ENCODE measurements around the gene WNT9A.

The WNT9A gene

DNA sequence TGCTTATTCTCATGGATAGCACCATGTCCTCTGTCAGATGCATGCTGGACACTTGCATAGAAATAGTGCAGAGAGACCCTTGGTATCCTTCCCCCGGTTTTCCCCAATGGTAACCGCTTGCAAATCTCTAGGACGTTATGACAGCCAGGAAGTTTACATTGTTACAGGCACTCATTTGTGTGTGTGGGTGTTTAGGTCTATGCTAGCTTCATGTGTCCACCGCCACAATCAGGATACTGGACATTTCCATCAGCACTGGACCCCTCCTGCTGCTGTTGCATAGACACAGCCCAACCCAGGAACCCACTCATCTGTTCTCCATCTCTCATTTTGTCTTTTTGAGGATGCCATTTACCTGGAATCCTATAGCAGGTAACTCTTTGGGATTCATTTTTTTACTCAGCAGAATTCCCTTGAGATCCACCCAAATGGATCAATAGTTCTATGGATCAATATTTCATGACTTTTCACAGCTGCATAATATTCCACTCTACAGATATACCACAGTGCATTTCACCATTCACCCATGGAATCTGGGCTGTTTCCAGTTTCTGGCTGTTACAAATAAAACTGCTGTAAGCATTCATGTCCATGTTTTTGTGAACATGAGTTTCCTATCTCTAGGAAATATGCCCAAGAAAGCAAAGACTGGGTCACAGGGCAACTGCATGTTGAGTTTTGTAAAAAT is 6.6 kb upstream of the WNT9A start:
- DNase-seq = no peak

GRCh38 chr1:227953022-227953412 is 5.3 kb upstream of the WNT9A start:
- DNase-seq = no peak

GRCh38 chr1:227952374-227953021 is 4.8 kb upstream of the WNT9A start:
- DNase-seq = no peak

DNA sequence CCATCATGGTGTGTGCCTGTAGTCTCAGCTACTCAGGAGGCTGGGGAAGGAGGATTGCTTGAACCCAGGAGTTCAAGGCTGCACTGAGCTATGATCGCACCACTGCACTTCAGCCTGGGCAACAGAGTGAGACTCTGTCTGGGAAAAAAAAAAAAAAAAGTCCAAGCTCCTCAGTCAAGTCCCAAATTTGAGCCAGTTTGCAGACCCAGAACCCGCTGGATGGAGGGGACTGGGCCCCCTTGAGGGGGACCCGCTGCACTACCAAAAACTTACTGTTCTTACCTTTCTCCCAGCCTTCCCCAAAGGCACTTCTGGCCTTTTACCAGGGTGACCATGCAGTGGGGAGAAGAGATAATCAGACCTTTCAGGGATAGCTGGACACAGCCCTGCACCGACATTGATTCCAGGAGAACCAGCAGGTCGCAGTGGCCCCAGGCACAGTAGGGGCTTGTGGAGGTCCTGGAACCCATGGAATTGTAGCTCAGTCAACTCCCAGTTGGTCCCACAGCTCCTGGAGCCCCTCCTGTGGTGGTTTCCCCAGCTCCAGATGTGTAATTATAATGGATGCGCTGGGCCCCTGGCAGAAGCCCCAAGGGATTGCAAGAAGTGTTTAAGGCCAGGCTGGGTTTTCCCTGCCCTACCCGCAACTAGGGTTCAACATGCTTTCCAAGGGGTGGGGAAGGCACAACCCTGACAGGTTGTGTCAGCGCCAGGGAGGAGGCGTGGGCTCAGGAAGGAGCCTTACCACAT is 4.1 kb upstream of the WNT9A start:
- DNase-seq = no peak

- no peak for DNase-seq
Measured at GRCh38 chr1:227950735-227951346, 3.1 kb upstream of the WNT9A start.

DNA sequence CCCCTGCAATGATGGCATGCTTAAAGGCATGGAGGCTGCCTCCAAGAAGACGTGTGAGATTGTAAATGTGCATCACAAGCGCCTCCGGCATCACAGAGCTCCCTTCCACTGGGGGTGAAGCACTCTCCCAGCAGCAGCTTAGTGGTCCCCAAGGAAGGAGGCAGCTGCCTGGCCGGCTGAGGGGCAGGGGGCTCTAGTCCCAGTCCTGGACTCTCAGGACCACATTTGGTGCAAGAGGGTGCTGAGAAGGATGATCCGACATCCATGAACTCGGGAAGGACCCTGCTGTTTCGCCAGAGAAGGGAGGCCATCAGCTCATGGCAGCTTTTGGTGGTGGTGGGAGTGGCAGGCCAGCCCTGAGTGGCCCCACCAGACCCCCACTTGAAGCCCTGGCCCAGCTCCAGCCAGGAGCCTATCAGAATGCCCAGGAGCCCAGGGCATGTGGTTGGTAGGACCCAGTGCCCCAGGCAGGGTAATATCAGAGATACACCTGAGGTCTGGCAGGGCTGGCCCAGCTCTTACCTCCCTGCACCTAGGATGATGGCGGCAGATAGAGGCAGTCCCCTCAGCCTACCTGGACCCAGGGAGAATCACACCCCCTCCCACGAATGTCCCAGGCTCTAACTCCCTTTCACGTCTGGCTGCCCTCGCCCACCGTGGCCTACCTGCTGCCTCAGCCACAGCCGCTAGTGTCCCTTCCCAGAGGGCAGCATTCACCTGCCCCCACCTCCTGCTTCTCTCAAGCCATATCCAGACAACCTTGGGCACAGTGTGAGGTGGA is 2.4 kb upstream of the WNT9A start:
- no peak for DNase-seq

DNA sequence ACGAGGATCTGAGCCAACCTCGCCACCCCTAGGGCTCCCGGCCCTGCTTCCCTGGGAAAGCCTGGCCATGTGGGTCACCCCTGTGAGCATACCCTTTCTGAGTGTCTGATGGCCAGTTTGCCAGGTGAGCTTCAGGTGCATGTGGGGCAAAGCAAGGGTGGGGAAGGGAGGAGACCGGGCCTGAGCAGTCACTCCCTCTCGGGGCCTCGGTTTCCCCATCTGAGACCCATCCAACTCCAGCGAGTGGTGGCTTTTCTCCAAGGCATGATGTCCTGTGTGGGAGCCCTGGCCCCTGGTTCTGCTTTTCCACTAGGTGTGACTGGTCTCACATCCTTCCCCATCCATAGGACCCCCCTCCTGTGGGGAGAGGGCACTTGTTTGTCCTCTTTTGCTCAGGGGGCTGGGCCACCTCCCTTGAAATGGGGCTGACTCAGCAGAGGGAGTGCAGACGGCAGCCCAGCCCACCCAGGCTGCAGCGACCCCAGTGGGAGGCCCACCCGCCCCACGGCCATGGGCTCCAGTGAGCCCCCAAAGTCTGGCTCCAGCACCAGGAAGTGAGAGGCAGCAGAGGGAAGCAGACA is 1.7 kb upstream of the WNT9A start:
- DNase-seq = no peak

- no peak for DNase-seq
Measured at GRCh38 chr1:227948493-227949260, 945 bp upstream of the WNT9A start.

DNA sequence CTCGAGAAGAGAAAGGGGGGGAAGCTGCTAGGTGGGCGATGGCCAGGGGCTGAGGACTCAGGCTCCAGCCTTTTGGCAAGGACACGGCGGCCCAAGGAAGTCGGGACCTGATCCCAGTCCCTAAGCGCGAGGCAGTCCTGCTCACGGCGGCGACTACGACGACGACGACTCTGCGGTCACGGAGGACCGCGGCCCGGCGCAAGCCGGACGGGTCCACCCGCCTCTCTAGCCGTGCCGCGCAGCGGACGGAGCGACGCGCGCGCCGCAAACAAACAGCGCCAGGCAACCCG is 401 bp downstream of the WNT9A start:
- DNase-seq = no peak

DNA sequence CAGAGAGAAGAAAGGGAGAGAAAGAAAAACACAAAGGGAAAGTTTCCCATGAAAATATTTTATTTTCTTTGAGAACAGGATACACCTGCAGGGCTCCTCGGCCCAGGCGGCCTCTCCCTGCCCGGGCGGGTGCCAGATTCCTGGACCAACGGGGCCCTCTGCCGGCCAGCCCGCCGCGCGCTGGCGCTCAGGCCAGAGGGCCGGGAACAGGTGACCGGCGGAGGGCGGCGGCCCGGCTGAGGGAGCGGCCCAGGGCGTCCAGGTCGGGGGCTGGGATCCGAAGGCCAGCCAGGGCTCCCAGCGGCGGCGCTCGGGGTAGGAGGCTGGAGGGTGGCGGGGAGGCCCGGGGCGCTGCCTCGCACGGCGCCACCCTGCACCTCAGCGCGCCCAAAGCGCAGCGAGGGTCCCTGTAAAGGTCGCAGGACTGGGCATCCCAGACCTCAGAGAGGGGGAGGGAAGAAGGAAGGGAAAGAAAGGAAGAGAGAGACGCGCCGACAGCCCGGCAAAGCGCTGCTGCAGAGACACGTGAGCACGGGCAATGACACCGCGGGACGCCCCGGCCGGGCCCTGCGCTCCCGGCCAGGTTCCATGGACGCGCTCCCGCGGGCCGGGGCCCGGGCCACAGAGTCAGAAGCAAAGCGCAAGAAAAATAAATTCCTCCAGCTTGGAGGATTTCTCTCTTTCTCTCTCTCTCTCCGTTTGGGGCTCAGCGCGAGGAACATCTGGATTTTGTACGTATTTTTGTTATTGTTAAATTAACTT is 927 bp downstream of the WNT9A start:
- peak; percentile 59 for DNase-seq

GRCh38 chr1:227945891-227946623 is 1.7 kb downstream of the WNT9A start:
- DNase-seq = peak; percentile 26

DNA sequence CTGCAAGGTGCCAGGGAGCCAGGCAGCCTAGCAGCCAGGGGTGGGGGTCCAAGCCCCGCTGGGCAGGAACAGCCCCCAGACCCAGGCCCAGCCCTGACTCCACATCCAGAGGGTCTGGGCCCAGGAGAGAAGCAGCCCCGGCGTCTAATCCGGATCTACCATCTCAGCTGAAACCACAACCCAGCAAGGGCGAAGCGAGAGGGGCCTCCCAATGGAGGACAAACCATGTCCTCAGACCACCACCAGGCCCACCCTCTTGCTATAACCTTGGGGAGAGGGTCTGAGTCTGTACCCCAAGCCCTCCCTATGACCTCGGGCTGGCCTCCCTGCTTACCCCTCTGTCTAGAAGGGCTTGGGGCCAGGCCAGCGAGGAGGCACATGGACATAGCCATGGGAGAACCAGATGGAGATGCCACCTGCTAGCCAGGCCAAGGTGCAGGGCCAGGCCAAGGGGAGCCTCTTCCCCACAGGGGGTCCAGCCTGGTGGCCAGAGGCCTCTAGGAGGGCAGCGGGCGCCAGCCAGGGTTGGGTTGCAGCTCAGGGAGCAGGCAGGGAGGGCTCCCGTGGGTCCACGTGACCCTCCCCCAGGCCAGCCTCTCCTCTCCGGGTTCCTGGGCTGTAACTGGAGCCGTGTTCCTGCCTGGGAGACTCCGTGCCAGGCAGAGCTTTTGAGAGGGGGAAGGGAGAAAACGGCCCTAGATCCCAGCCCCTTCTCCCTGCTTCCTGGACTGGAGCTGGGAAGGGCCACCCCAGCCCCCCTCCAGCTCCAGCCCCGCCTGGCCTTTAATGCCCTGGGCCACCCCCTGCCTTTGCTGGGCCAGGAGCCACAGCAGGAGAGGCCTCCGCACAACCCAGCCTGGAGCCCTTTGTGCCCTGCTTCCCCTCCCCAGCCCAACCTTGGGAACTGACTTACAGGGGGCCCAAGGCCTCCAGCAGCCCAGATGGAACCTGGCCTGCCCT is 2.5 kb downstream of the WNT9A start:
- no peak for DNase-seq

DNA sequence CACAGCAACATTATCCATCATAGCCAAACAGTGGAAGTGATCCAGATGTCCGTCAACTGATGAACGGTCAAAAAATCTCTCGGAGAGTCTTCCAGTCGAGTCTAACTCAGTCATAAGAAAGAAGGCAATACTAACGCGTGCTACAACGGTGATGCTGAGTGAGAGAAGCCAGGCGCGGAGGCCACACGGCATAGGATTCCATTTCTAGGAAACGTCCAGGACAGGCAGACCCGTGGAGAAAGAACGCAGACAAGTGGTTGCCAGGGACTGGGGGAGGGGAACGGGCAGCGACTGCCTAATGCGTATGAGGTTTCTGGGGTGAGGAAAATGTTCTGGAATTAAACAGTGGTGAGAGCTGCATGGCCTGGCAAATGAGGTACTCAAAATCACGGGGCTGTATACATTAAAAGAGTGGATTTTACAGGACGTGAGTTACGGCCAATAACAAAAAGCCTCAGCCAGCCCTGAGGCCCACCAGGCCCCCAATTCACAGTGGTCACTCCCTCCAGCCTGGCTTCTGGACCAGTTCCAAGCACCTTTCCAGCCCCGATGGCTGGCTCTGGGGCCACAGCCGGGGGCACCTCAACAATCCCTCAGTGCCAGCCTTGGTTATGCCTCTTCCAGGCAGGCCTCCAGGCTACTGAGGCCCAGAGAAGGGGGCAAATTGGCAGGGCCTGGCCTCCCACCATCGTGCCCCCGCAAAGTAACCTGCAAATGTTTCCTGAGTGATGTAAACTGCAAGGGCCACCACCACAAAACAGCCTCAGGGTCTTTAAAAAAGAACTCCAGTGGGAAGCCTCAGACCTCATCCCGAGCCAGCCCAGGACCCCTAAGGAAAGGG is 3.4 kb downstream of the WNT9A start:
- DNase-seq = no peak

- no peak for DNase-seq
Measured at GRCh38 chr1:227943381-227944089, 4.2 kb downstream of the WNT9A start.

- DNase-seq = no peak
Measured at GRCh38 chr1:227942716-227943261, 4.9 kb downstream of the WNT9A start.

GRCh38 chr1:227942021-227942715 is 5.6 kb downstream of the WNT9A start:
- no peak for DNase-seq
